DMS53 treated with DMSO at 0.1 percent for 48 hours (cell line): ENCODE measurements around the gene CFAP69.

Experiments
- DNase-seq: peaks from one replicate; lab custom pipeline; 2025; ENCODE audit not compliant: unreplicated experiment; lab: John Stamatoyannopoulos, UW

Gene CFAP69

GRCh38 chr7:90244909-90245851 is at the start of gene CFAP69:
CFAP69 (plus strand) TSS chr7:90245174; CDS start chr7:90245425, 251 bp downstream.
- peak; percentile 73 for DNase-seq

GRCh38 chr7:90201500-90202195 is 43.3 kb upstream of the CFAP69 start:
- no peak for DNase-seq

GRCh38 chr7:90207956-90208355 is 37.0 kb upstream of the CFAP69 start:
- no peak for DNase-seq

GRCh38 chr7:90209776-90210175 is 35.2 kb upstream of the CFAP69 start:
- no peak for DNase-seq

- DNase-seq, result no peak
Observed at GRCh38 chr7:90210475-90210874, 34.5 kb upstream of the CFAP69 start.

- DNase-seq, result no peak
Observed at GRCh38 chr7:90210981-90211380, 34.0 kb upstream of the CFAP69 start.

- peak; percentile 81 for DNase-seq
Observed at GRCh38 chr7:90211391-90212148, 33.4 kb upstream of the CFAP69 start, which contains the start of gene STEAP2. STEAP2 (plus strand) TSS chr7:90211740; CDS start chr7:90225083, 13,343 bp downstream.

- no peak for DNase-seq
Observed at GRCh38 chr7:90212149-90212495, 32.9 kb upstream of the CFAP69 start.

GRCh38 chr7:90213521-90213920 is 31.5 kb upstream of the CFAP69 start:
- DNase-seq, result no peak

GRCh38 chr7:90216080-90216674 is 28.8 kb upstream of the CFAP69 start:
- no peak for DNase-seq

GRCh38 chr7:90216771-90217170 is 28.2 kb upstream of the CFAP69 start:
- no peak for DNase-seq

GRCh38 chr7:90222390-90222789 is 22.6 kb upstream of the CFAP69 start:
- DNase-seq, result no peak

- no peak for DNase-seq
Observed at GRCh38 chr7:90222811-90223725, 21.9 kb upstream of the CFAP69 start.

GRCh38 chr7:90224195-90224594 is 20.8 kb upstream of the CFAP69 start:
- DNase-seq, result no peak

GRCh38 chr7:90225181-90225580 is 19.8 kb upstream of the CFAP69 start:
- no peak for DNase-seq

GRCh38 chr7:90225601-90226000 is 19.4 kb upstream of the CFAP69 start:
- DNase-seq, result no peak

- DNase-seq, result no peak
Observed at GRCh38 chr7:90227259-90227658, 17.7 kb upstream of the CFAP69 start.

- DNase-seq, result no peak
Observed at GRCh38 chr7:90229682-90230081, 15.3 kb upstream of the CFAP69 start.

GRCh38 chr7:90230834-90231233 is 14.1 kb upstream of the CFAP69 start:
- no peak for DNase-seq

- DNase-seq, result no peak
Observed at GRCh38 chr7:90231304-90231703, 13.7 kb upstream of the CFAP69 start.
